Activated CD8-positive, alpha-beta memory T cell treated with anti-CD3 and anti-CD28 coated beads for 48 hours (primary cell): ENCODE data around the gene BICD1.
A peak's percentile ranks its signal among the peaks of the same experiment; 100 is the strongest.

Source experiments
- DNase-seq, 3 experiments: peaks; one replicate each; pipeline ENCODE4 v3.0.0-alpha.2; 2020; ENCODE audit warnings: low read depth in 2 of 3, low spot score in 2 of 3

The BICD1 gene

DNA sequence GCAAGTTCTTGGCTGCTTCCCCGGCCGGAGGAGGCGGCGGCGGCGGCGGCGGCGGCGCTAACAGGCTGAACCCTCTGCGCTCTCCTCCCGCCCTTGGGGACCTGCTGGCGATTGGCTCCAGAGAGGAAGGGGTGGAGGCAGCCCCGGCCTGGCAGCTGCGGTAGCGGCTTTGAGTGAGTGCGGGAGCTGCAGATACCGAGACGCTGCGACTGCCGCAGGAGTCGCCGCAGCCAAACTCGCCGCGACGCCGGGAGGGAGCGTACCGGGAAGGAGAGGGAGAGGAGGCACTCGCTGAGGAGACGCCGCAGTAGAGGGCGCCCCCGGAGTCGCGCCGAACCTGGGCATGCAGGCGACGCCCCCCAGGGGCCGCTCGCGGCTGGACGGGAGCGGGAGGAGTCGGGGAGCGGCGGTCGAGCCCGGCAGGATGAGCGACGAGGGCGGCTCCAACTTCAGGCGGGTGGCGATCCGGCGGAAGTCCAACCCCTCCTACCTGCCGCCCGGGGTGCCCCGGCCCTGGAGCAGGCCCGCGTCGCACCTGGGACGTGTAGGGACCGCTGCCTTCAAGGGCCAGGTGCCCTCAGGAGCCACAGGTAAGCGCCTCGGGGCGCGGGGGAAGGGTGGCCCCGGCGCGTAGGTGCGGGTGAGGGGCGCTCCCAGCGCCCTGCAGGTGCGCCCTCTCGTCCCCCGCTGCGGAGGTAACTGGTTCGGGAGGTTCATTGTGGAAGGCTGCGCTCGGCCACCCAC, 292.9 kb downstream of the BICD1 start, which contains the start of gene FGD4:
FGD4 (plus strand) TSS at position 189 of the 744 bp plus-strand sequence.
- peak; percentile 16 to 28 (median 17) for DNase-seq

DNA sequence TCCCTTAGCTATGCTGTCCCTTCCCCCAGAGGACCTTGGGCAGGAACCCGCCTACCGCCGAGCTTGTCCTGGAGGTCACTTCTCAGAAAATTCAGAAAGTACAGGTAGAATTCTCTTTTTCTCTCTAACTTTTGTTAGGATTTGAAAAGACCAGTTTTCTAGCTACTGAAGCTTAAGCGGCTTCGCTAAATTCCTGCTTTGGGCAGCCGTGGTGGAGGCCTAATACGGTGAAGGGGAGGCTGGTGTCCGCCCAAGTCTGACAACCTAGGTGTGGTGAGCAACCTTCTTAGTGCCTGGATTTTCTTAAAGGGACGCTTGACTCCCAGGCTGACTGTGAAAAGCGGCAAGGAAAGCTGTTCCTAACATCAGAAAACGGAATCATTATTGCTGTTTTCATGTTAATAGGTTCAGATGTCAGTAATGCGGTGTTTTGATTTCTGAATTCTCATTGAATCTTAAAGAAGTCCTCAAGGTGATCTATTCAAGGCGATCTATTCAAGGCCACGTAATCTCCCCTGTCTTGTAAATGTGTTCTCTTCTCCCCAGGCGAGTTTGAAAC, 293.5 kb downstream of the BICD1 start:
- DNase-seq: no peak

DNA sequence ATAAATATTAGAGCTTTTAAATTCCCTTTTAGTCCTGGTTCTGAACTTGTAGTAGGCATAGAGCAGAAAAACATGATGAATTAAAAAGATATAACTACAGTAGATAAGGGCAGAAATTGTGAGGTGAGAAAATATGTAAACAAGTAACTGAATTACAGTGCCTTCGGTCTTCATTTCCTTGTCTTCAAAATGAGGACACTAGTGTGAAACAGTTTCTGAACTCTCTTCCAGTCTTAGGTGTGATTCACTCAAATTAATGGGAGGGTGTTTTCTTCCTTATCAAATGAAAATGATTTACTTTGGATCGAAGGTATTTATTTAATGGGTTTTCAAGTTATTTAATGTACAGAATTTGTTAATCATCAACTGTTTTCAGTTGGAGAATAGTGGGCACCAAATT, 294.2 kb downstream of the BICD1 start:
- DNase-seq: no peak

DNA sequence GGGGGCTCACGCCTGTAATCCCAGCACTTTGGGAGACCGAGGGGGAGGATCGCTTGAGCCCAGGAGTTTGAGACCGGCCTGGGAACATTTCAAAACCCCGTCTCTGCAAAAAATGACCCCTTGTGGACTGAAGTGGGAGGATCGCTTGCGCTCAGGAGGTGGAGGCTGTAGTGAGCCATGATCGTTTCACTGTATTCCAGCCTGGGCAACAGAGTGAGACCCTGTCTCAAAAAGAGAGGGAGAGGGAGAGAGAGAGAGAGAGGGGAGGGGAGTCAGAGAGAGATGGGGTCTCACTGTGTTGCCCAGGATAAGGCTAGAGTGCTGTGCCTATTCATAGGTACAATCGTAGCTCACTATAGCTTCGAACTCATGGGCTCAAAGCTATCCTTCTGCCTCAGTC, 295.5 kb downstream of the BICD1 start:
- no peak for DNase-seq

DNA sequence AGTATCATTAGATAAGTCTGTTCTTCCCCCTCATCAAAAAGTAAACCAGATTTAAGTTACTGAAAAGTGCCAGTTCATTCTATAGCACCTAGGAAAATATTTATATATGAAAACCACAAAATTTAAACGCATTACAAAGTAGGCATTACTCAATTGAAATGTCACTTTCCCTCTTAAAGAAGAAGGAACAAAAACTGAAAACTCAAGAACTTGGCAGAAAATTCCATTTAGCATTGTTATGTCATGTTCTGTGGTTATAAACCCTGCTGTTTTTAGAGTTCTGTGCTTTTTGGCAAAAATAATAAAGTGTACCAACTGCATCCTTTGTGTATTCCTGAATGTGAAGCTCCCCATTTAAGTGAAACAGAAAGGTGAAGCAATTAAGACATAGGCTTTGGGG, 296.3 kb downstream of the BICD1 start:
- no peak for DNase-seq

DNA sequence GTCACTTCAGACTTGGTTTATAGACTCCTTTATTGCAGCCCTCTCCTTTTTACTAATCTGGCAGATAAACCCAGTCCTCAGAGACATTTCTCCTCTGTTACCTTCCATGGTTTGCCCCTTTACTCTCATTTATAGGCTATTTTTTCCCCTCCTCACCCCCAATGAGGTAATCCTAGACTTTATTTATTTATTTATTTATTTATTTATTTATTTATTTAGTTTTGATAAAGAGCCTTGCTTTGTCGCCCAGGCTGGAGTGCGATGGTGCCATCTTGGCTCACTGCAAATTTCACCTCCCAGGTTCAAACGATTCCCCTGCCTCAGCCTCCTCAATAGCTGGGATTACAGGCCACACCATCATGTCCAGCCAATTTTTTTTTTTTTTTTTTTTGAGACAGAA, 301.1 kb downstream of the BICD1 start:
- DNase-seq: no peak

DNA sequence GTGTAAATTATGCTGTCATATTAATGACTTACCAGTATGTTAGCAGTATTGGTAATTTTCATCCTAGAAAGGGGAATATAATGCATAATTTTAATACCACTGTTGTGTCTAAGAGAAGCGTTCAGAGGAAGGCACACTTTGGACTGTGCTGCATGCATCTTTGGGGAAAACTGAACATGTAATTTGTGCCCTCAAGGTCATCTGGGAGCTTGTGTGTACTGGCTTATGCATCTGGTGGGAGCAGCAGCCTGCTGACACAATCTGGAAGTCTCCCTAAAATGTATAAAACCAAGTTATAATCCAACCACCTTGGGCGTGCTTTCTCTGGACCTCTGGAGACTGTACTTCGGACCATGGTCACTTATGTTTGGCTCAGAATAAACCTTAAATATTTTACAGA, 306.8 kb downstream of the BICD1 start:
- no peak for DNase-seq

DNA sequence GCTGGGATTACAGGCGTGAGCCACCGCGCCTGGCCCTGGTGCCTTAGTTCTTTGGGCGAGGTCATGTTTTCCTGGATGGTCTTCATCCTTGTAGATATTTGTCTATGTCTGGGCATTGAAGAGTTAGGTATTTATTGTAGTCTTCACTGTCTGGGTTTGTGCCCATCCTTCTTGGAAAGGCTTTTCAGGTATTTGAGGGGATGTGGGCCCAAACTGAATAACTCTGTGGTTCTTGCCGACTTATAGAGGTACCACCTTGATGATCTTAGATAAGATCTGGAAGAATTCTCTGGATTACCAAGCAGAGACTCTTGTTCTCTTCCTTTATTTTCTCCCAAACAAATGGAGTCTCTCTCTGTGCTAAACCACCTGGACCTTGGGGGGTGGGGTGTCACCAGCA, 311.6 kb downstream of the BICD1 start:
- no peak for DNase-seq

DNA sequence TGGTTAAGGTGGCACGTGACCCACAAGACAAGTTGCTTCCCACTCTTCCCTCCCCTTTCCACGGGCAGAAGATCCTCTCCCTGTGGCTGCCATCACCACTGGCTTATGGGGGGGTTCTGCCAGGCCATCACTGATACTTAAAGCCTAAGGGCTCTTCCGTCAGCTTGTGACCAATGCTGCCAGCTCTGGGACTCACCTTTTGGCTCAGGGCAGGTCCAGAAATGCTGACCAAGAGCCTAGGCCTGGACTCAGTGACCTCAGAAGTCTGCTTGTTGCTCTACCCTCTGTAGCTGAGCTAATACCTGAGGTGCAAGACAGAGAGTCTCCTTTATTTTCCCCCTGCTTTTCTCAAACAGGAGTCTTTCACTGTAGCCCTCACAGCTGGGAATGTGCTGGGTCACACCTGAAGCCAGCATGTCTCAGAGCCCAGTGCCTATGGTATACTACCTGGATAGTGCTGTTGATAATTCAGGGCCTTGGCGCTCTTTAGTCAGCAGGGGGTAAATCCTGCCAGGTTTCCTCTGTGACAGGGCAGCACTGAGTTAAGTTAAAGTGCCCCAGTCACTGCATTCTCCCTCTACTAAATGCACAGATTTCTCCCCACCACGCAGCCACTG, 312.4 kb downstream of the BICD1 start:
- DNase-seq: no peak

DNA sequence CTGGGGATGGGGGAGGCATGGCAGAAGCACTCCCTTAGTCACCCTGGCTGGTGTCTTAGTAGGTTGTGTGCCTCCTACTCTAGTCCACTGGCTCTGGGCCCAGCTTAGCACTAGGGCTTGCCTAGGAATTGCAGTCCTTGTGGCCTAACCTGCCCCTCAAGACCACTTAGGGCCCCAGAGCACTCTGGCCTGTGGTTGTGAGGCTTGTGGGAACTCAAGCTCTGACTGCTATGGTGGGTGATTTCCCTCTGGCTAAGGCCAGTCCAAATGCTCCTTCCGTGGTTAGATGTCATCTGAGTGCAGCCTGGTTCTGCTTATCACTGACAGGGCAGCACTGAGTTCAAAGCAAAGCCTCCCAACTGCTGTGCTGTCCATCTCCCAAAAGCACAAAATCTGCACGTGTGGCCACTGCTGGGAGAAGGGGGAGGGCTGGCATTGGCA, 312.9 kb downstream of the BICD1 start:
- DNase-seq: no peak

DNA sequence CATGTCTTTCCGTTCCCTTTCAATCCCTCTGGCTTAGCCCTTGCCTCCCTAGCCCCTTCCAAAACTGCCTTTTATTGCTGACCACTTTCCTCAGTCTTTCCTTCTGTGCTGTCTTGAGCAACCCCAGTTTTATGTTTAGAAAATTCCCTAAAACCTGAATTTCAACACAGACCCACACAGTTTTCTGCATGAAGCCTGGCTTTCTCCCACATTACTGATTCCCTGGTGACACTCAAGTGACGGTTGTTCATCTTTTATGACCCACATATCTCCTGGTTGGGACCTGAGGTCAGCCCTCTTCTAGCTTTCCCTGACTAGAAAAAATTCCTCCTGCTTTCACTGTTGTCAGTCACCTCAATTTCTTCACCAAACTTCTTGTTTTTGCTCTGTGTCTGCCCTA, 313.7 kb downstream of the BICD1 start:
- no peak for DNase-seq

DNA sequence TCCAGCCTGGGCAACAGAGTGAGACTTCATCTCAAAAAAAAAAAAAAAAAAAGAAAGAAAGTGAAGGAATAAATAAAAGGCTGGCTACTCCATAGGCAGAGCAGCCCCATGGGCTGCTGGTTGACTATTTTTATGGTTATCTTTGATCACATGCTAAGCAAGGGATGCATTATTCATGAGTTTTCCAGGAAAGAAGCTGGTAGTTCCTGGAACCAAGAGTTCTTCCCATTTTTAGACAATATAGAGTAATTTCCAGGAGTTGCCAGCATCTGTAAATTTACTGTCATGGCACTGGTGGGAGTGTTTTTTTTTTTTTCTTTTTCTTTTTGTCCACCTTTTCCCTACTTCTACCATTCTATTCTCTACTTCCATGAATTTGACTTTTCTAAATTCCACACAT, 316.9 kb downstream of the BICD1 start:
- no peak for DNase-seq

DNA sequence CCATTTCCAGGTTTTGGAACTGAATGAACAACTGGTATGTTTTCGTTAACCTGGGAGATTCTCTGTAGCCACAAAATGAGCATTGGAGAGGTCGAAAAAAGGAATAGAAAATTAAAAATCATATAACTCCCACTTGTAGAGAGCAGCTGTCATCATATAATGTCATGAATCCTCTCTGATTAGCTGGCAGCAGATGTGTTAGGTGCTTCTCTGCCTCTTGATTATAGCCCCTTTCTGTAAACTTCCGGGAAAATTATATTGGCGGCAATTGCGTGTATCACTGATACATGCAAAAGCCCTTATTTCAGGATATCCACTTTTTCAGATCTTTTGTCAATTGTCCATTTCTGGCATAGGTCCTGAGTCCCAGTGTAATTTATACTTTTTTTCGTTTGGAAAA, 324.4 kb downstream of the BICD1 start:
- DNase-seq: no peak
